Measurements from ENCODE around the gene INTS6L. TPM values are rescaled to one million over a fixed set of nuclear protein-coding genes. Genes with fewer than 3 reads are reported as not detected.
"Not testable (repeated sequence)": the region's sequence is repeated elsewhere in the genome, so short reads cannot be mapped to it uniquely, and the experiment has no call there.

Gene INTS6L
- total and polyA plus RNA-seq, 8 donors: 1.0 to 9.9 (median 2.0) TPM

DNA sequence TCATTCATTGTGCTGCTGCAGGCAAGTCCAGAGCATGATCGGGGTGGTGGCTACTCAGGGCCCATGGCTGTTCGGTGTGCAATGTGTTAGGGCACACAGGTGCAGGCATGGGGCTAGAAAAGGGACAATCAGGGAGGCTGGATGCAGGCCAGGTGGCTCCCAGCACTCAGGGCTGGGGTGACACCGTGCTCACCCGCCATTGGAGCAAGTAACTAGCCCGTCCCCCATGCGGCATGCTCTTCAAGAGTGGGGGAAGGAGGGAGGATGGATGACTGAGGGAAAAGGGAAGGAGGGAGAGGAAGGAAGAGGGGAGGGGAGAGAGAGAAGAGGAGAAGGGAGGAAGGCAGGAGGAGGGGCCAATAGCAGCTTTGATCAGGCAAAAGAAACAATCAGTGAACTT lies 64.7 kb downstream of the INTS6L start:
- intact Hi-C loops (cut with DNase I): no loop called here
- TF ChIP-seq, protein P1, sequence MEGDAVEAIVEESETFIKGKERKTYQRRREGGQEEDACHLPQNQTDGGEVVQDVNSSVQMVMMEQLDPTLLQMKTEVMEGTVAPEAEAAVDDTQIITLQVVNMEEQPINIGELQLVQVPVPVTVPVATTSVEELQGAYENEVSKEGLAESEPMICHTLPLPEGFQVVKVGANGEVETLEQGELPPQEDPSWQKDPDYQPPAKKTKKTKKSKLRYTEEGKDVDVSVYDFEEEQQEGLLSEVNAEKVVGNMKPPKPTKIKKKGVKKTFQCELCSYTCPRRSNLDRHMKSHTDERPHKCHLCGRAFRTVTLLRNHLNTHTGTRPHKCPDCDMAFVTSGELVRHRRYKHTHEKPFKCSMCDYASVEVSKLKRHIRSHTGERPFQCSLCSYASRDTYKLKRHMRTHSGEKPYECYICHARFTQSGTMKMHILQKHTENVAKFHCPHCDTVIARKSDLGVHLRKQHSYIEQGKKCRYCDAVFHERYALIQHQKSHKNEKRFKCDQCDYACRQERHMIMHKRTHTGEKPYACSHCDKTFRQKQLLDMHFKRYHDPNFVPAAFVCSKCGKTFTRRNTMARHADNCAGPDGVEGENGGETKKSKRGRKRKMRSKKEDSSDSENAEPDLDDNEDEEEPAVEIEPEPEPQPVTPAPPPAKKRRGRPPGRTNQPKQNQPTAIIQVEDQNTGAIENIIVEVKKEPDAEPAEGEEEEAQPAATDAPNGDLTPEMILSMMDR (IDR thresholded peaks at IDR 0.05): no peak

DNA sequence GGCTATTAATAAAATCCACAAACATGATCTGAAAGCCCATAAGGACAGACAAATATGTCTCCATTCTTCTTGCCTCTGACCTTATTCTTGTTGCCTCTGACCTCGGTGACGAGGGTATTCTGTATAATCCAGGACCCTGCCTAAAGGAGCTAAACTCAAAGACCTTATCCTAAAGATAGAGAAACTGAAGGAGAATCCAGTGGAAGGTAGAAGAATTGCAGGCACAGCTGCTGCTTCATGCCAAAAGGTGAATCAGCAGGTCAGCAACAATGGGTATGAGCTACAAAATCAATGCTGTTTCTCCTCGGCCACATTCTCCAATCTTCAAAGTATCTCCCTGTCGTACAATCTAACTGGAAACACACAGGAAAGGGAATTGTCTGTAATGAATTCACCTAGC lies 71.4 kb downstream of the INTS6L start:
- 30 to 39% methylated on average over 4 of the region's 4 CpGs for WGBS, 2 donors
- DNase-seq (no peak), ATAC-seq (no peak), FAIRE-seq (no peak)
- H3K27me3 ChIP-seq: peaks cover 0 to 23% (median 0%) of the 10 kb centered on the region in 4 donors
- intact Hi-C loops (cut with DNase I): no loop called here
- TF ChIP-seq, protein P1 (IDR thresholded peaks at IDR 0.05): no peak
- no peaks in the 10 kb centered on the region for H3K36me3 ChIP-seq
- H3K9me3 ChIP-seq: no peaks in the 10 kb centered on the region
- no peak overlapping the region for H3K4me3 ChIP-seq
- H3K27ac ChIP-seq: no peak overlapping the region
- H3K4me1 ChIP-seq: no peaks in the 10 kb centered on the region

More for the DNA sequence above, 64.7 kb downstream of the INTS6L start:
- no peak for ATAC-seq
- no peak overlapping the region for H3K27ac ChIP-seq
- no peak overlapping the region for H3K4me3 ChIP-seq
- no peak for FAIRE-seq
- H3K27me3 ChIP-seq: peaks cover 0 to 13% (median 0%) of the 10 kb centered on the region in 4 donors
- WGBS, 2 donors: 64 to 77% methylated on average over 6 of the region's 6 CpGs
- H3K36me3 ChIP-seq: no peaks in the 10 kb centered on the region
- no peaks in the 10 kb centered on the region for H3K4me1 ChIP-seq
- no peaks in the 10 kb centered on the region for H3K9me3 ChIP-seq
- no peak for DNase-seq

DNA sequence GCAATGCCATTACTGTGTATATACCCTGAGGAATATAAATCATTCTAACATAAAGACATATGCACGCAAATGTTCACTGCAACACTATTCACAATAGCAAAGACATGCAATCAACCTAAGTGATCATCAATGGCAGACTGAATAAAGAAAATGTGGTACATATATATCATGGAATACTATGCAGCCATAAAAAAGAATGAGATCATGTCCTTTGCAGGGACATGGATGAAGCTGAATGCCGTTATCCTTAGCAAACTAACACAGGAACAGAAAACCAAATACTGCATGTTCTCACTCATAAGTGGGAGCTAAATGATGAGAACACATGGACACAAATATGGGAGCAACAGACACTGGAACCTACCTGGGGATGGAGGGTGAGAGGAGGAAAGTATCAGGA lies 73.6 kb downstream of the INTS6L start:
- intact Hi-C loops (cut with DNase I); H3K4me3 ChIP-seq; DNase-seq; ATAC-seq; H3K27ac ChIP-seq; H3K36me3 ChIP-seq; H3K4me1 ChIP-seq; FAIRE-seq; H3K9me3 ChIP-seq: not testable (repeated sequence)
- 88 to 91% methylated on average over 2 of the region's 2 CpGs for WGBS, 2 donors
- H3K27me3 ChIP-seq: peaks cover 0 to 17% (median 0%) of the 10 kb centered on the region in 4 donors

DNA sequence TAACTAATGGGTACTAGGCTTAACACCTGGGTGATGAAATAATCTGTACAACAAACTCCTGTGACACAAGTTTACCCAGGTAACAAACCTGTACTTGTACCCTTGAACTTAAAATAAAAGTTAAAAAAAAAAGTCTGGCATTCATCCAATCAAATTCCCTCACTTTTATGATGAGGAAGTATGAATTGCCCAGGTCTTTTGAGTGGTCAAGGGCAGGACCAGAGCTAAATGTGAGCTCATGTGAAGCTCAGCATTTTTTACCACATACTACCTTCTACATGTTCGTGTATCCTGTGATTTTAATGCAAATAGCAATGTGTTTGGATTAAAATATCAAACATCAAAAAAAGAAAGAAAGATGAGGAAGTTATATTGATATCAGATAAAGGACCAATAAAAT lies 74.0 kb downstream of the INTS6L start:
- H3K4me3 ChIP-seq; FAIRE-seq; DNase-seq; H3K36me3 ChIP-seq; H3K9me3 ChIP-seq; intact Hi-C loops (cut with DNase I); H3K4me1 ChIP-seq; ATAC-seq; H3K27ac ChIP-seq: not testable (repeated sequence)
- WGBS, 2 donors: 30 to 38% methylated on average over 1 of the region's 1 CpG
- H3K27me3 ChIP-seq: peaks cover 0 to 17% (median 0%) of the 10 kb centered on the region in 4 donors

DNA sequence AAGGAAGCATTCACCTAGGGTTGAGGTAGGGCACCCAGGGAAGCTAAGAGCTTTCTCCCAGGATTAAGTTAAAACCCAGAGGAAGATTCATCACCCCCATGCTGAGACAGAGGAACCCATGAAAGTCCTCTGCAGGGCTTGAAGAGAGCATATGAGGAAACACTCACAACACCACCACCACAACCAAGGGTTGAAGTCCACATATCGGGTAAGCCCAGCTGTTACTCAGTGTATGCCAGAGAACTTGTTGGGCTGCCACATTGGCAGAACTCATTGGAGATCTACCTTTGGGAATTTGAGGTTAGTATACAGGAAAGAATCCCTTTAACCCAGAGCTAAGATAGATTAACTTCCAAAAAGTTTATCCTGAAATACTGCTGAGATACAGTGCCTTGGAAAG lies 75.1 kb downstream of the INTS6L start:
- TF ChIP-seq, protein P1 (IDR thresholded peaks at IDR 0.05): no peak
- Histone ChIP-seq H3K4me3 (no peak overlapping the region), H3K36me3 (no peaks in the 10 kb centered on the region), H3K27me3 (peaks cover 0 to 10% (median 0%) of the 10 kb centered on the region in 4 donors), H3K9me3 (no peaks in the 10 kb centered on the region), H3K27ac (no peak overlapping the region), H3K4me1 (no peaks in the 10 kb centered on the region)
- 33 to 47% methylated on average over 1 of the region's 1 CpG for WGBS, 2 donors
- intact Hi-C loops (cut with DNase I): no loop called here
- ATAC-seq: no peak
- DNase-seq: no peak
- no peak for FAIRE-seq

DNA sequence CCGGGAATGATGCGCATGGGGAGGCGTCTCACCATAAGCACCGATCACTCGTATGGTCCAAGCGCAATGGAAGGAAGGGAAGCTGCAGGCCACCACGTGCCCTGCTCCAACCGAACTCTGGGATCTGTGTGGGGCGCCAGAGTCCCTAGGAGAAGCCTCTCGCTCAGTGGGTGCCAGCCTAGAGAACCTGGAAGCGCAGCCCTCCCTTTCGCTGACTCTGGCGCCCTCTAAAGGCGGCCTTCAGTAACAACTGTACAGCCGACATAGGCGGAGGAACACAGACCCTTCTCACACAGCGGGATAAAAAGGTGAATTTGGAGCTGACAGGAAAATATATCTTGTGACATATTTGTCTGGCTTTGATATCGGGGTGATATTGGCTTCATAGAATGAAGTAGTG lies 76.0 kb downstream of the INTS6L start:
- Histone ChIP-seq H3K27ac (no peak overlapping the region), H3K9me3 (no peaks in the 10 kb centered on the region), H3K36me3 (no peaks in the 10 kb centered on the region), H3K4me3 (no peak overlapping the region), H3K4me1 (no peaks in the 10 kb centered on the region), H3K27me3 (peaks cover 0 to 10% (median 0%) of the 10 kb centered on the region in 4 donors)
- ATAC-seq (peak in 2 of 4 donors; percentile 61 to 86), FAIRE-seq (no peak), DNase-seq (peak in 4 of 6 donors; percentile 25 to 65 (median 38))
- TF ChIP-seq, protein P1 (IDR thresholded peaks at IDR 0.05): peak in 2 of 4 donors; percentile 11 to 28
- WGBS, 2 donors: 53 to 57% methylated on average over 18 of the region's 18 CpGs
- intact Hi-C loops (cut with DNase I): no loop called here

All from pancreas (tissue), 10 donors.